ENCODE data around the gene KDM3B.
A peak's percentile ranks its signal among the peaks of the same experiment; 100 is the strongest.
"Not testable (repeated sequence)": the region's sequence is repeated elsewhere in the genome, so short reads cannot be mapped to it uniquely, and the experiment has no call there.

KDM3B gene

GRCh38 chr5:138349852-138350562 is 2.5 kb upstream of the KDM3B start:
- DNase-seq: no peak

- no peak for DNase-seq
These were observed 2.0 kb upstream of the KDM3B start for GRCh38 chr5:138350563-138350890.

- no peak for DNase-seq
These were observed 1.4 kb upstream of the KDM3B start for GRCh38 chr5:138351056-138351455.

- no peak for DNase-seq
These were observed 968 bp upstream of the KDM3B start for GRCh38 chr5:138351517-138351916.

- peak; percentile 74 for DNase-seq
These were observed 456 bp downstream of the KDM3B start for GRCh38 chr5:138352722-138353559.

- no peak for DNase-seq
These were observed 1.1 kb downstream of the KDM3B start for GRCh38 chr5:138353560-138354080.

DNA sequence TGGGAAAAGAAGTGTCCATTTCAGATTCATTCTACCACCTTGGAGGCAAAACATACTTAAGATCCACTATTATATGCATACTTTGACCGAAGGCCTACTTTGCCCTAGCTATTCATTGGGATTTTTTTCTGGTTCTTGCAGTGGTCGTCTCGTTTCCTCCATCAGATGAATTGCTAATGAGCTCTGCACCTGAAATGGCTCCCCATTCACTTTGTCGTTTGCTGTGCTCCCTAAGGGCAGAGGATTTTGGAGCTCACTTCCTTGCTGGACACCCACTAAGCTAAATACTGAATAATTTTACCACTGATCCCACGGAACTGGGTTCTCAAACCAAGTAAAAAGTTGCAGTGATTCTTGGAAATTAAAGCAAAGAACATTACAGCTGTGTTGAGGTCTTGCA is 1.9 kb downstream of the KDM3B start:
- DNase-seq: no peak

DNA sequence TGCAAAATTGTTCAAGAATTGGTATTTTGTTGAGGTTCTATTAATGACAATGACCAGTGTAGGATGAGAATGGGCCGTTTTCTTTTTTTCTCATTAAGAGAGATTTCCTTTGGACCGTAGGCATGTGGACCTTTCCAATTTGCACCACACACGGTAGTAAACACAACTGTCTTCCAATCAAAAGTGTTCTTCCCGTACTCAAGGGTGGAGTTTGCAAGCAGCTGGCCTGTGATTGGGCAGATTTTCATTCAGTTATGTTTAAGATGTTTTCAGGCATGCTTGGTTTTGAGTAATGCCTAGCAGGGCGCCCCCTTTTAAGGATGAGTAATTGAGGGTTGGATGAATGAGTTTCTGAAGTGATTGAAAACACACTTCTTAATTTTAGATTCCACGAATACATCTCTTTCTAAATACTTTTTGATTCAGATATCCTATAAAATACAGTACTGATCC is 2.5 kb downstream of the KDM3B start:
- DNase-seq: peak; percentile 48

DNA sequence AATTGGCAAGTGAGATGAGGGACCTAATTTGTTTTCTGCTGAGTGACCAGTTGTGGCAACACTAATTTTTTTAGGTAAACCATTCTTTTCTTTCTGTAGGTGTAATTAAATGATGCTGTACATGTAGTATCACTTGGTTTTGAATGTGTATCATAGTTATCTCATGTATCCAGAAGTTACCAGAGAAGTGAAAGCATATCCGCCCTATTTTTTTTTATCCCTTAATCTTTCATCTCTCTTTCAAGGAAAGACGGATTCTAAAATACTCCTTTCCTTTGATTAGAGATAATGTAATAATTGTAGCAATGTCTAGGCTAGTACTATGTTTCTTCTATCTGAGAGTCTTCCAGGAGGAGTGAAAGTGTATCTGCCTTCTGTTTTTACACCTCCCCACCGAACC is 7.1 kb downstream of the KDM3B start:
- DNase-seq: no peak

DNA sequence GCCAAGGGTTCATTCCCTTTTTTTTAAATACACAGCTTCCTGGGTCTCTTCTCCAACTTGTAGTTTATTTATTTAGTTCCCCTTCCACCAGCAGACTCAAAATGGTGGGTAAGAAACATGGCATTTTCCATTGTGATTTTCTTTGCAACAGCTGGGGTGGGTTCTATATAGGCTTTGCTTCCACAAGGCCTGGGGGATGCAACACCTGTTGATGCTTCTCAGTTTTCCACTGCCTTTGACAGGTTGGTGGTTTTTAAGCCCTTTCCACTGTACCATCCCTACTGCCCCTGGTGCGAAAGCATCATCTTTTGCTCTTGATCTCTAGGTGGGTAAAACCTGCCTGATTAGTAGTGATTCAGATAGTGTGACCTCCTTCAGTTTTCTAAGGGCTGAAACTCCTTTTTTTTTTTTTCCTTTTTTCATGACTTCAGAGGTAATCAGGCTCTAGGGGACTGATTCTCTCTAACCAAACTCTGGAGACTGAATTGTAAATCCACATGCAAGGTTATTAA is 8.5 kb downstream of the KDM3B start:
- no peak for DNase-seq

DNA sequence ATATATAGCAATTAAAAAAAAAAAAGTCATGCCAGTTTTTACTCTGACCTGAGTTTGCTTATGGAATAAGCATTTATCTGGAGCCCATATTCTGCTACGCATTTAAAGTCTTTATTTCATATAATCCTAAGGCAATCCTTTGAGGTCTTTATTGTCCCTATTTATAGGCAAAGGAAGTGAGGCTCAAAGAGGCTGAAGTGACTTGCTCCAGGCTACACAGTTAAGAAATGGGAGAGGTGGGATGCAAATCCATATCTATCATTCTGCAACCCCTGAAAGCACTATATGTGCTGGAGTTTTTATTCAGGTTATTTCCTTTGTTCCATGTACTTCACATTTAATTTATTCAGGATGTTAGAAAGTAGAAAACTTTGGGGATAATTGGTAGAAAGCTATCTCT is 12.1 kb downstream of the KDM3B start:
- no peak for DNase-seq

DNA sequence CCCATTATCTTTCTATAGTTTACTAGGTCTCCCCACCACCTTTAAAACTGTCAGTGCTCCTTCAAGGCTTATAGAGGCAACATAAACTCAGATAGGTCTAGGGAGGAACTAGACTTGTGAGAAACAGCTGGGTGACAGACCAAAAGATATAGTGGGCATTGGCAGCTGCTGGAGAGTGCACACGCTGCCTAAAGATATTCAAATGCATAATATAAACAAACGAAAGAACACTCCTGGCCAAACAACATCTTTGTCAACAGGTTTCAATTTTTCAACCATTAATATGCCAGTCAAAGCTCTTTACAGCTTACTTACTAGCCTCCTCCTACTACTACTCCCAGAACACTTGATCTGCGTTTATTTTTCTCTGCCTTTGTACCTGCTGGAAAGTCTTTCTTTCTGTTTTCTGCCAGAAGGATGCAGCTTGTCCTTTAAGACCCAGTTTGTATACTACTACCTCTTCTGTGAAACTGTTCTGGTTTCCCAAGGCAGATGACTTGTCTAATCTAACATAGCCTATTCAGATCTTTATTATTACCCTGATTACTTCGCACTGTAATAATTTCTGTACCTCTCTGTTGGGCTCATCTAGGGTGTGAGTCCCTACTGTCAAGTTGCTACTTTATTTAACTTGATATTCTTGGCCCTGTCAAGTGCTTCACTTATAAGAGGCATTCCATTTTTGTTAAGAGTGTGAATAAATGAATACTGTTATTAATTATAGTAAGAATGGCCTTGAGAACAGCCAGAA is 14.3 kb downstream of the KDM3B start:
- DNase-seq: no peak

DNA sequence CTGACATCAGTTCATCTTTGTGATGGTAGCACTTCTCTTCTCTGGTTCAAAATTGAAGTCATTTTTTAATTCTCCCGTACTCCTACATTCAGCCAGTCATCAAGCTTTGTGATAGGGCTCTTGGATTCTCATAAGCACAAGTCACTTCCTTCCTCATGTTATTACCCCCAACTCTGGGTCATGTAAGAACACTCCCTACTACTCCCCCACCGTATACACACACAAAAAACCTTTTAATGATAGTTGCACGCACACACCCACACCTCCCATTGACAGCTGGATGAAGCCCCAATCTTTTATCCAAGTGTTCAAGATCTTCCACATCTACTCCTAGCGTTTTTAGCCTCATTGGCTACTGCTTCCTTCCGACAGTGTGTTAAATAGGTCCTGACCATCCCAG is 16.8 kb downstream of the KDM3B start:
- no peak for DNase-seq

DNA sequence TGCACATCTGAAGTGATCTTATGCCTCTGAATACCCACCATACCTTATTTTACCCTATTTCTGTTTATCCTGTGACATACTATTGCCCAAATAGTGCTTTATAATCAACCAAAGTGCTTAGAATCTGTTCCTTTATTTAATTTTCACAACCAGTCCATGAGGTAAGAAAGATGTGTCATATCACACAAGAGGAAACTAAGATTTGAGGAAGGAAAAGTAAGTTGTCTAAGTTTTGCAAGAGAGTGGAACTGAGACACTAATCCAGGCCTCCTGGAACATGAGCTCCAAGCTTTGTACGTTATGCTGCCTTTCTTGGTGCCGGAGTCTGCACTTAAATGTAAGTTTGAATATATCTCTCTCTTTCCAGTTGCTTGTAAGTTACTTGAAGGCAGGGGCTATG is 17.2 kb downstream of the KDM3B start:
- no peak for DNase-seq

GRCh38 chr5:138370537-138370936 is 18.1 kb downstream of the KDM3B start:
- no peak for DNase-seq

GRCh38 chr5:138371454-138371853 is 19.0 kb downstream of the KDM3B start:
- no peak for DNase-seq

DNA sequence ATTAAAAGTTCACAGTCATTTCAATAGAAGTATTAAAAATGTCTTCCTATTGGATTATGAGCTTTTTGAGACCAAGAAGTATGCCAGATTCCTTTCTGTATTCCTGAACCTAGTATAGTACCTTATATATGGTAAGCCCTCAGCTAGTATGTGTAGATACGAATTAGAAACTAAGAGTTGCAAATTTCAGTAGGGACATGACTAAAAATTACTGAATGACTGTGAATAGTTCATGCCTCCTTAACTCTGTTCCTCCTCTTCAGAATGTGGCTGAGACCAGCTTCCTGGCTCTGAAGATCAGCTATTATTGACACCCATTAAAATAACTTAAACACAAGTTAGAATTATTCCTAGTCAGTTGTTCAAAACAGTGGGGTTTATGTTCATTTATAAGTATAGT is 19.7 kb downstream of the KDM3B start:
- no peak for DNase-seq

GRCh38 chr5:138372653-138373052 is 20.2 kb downstream of the KDM3B start:
- no peak for DNase-seq

DNA sequence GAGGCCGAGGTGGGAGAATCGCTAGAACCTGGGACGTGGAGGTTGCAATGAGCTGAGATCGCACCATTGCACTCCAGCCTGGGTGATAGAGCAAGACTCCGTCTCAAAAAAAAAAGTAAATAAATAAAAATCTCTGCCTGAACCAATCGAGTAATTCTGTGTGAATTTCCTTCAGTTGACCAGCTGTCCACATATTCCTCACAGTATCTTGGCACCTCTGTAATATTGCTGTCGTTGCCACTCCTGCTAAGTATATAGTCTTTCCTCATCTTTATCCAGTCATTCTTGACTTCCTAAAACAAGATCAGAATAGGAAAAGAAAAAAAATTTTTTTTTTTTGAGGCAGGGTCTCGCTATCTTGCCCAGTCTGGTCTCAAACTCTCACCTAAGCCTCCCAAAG is 29.9 kb downstream of the KDM3B start:
- DNase-seq: no peak

DNA sequence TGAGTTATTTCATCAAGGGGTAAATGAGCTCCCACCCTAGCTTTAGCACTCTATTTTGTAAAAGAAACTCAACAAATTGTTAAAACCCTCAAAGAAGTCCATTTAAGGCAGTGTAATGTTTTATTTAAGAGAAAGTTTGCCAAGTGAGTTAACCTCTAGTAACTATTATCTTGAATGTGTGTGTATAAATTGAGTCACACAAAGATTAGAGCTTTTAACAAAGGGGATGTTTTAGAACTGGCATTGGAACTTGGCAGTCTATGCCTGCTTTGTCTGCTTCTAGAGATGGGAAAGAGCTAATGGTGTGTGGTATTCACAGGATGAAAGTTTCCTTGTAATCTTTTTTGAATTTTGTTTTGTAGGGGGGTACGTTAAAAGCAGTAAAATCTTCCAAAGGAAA is 33.2 kb downstream of the KDM3B start:
- DNase-seq: no peak

- no peak for DNase-seq
These were observed 33.8 kb downstream of the KDM3B start for GRCh38 chr5:138386290-138386689.

GRCh38 chr5:138389332-138389731 is 36.8 kb downstream of the KDM3B start:
- DNase-seq: no peak

DNA sequence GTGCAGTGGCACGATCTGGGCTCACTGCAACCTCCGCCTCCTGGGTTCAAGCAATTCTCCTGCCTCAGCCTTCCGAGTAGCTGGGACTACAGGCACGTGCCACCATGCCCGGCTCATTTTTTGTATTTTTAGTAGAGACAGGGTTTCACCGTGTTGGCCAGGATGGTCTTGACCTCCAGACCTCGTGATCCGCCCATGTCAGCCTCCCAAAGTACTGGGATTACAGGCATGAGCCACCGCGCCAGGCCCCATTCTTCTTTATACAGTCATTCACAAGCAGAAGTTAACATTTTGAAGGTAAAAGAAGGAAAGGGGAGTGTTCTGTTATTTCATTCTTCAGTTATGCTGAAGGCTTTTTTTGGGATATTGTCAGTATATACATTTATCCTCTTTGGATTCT is 37.4 kb downstream of the KDM3B start:
- DNase-seq: not testable (repeated sequence)

All from activated CD4-positive, CD25-positive, alpha-beta regulatory T cell treated with anti-CD3 and anti-CD28 coated beads, Interleukin-2, amount 50 U/mL, for 72 hours (primary cell).